Measurements from ENCODE around the gene KMT2A.

- TF ChIP-seq, protein P1, sequence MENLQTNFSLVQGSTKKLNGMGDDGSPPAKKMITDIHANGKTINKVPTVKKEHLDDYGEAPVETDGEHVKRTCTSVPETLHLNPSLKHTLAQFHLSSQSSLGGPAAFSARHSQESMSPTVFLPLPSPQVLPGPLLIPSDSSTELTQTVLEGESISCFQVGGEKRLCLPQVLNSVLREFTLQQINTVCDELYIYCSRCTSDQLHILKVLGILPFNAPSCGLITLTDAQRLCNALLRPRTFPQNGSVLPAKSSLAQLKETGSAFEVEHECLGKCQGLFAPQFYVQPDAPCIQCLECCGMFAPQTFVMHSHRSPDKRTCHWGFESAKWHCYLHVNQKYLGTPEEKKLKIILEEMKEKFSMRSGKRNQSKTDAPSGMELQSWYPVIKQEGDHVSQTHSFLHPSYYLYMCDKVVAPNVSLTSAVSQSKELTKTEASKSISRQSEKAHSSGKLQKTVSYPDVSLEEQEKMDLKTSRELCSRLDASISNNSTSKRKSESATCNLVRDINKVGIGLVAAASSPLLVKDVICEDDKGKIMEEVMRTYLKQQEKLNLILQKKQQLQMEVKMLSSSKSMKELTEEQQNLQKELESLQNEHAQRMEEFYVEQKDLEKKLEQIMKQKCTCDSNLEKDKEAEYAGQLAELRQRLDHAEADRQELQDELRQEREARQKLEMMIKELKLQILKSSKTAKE (IDR thresholded peaks at IDR 0.05; ENCODE audit: low read depth, poor library complexity, severe bottlenecking) = no peak
- TF ChIP-seq CREB1 (IDR thresholded peaks at IDR 0.05; ENCODE audit: low read depth) = no peak
Measured at GRCh38 chr11:118533769-118534729, 97.8 kb downstream of the KMT2A start.
